ENCODE measurements around the gene CEP112.

The CEP112 gene

DNA sequence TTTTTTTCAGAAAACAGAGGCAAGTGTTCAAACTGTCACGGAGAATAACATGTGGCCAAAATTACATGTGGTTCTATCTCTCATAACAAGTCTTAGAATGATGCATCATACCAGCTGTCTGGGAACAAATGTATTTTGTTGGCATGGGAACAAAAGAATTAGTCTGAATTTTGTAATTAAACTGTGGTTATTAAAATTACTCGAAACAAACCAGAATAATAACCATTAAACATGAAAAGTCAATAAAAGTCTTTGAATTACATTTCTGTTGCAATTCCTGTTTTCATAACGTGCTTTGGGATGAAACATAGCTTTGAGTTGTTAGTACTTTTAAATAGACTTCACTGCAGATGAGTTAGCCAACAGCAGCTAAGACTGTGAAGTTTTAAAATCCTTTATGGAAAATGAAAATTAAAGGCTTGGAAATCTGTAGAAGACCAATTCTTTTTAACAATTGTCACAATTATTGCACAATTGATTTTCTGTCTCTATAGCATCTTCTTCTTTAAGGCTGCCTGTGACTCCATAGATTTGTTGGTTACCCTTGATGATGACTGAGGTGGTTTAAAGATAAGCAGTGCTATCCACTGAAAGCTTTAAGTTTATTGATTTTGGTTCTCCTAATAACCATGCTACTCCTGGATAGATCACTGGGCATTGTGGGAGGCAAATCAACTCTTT lies 512.6 kb downstream of the CEP112 start:
- no peak for DNase-seq (ENCODE audit: low read depth)

GRCh38 chr17:65678546-65678945 lies 513.4 kb downstream of the CEP112 start:
- no peak for DNase-seq (ENCODE audit: low read depth)

DNA sequence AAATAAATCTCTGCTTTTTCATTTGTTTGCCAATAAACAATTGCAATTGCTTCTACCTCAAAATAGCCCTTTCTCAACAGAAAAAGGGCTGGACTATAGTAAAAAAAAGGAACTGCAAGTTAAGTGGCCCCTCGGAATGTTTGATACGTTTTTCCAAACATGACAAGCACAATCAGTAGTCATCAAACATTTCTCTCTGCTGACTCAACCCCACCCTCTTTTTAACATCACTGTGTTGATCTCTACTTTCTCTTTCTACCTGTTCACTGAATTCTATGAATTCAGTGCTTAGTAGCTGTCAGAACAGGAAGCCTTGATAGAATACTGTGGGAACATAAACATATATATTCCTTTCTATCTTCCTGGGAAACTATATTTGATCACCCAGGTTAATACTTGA lies 514.0 kb downstream of the CEP112 start:
- no peak for DNase-seq (ENCODE audit: low read depth)

DNA sequence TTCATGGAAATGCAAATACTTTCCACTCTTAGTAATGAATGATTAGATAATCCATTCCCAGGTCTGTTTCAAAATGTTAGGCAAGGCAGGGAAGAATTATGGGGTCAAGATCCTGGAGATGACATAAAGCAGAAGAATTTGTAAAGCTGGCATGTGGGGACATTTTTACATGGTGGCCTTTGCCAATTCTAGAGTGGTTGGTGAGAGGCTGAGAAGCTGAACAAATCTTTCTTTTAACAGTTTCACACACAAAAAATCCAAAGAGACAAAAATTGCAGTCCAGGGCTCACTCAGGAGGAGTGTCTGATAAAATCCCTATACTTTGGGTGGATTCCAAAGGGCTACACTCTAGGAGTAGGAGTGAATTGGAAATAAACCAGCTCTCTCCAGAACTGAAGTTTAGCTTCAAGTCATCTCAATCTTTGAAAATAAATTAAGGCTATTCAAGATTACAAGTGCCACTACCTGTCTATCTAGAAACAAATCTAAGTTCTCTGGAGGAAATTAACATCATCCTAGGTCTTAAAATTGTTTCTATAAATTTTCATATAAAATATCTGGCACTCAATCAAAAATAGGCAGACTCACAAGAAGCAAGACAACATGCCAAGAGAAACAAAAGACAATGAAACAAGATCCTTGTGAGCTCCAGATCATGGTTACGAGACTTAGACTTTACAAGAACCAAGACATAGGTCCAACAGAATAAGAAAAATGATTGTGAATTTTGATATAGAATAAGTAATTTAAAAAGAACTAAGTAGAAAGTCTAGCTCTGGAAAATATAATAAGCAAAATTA lies 517.5 kb downstream of the CEP112 start:
- DNase-seq (ENCODE audit: low read depth): no peak

DNA sequence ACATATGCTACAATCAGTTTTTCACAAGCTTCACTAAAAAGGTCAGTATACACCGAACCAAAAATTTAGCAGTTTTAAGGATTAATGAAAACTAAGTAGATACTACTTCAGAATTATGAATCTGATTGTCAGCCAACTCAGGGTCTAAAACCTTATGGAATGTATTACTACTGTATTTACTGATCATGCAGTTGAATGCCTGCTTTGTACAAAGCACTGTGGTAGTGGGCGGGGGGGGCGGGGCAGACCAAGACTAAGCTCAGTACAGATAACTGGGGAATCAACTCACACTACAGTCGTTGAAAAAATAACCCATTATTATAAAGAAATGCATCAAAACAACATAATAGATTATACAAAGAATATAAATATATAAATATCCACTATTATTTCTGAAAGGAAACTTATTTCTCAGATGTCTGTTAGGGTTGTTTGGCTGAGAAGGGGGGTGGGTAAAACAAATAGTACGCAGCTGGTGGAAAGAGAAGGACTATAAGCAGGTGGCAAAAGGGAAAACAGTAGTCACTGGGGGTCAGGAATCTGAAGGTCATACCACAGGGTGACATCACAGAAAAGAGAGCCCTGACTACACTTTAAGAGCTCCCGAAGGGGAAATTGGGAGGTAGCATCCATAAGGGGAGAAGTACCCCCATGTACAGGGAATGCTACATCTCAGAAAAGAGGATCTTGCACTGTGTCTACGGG lies 521.1 kb downstream of the CEP112 start:
- DNase-seq (ENCODE audit: low read depth): no peak

GRCh38 chr17:65668211-65668610 lies 523.7 kb downstream of the CEP112 start:
- DNase-seq (ENCODE audit: low read depth): no peak

DNA sequence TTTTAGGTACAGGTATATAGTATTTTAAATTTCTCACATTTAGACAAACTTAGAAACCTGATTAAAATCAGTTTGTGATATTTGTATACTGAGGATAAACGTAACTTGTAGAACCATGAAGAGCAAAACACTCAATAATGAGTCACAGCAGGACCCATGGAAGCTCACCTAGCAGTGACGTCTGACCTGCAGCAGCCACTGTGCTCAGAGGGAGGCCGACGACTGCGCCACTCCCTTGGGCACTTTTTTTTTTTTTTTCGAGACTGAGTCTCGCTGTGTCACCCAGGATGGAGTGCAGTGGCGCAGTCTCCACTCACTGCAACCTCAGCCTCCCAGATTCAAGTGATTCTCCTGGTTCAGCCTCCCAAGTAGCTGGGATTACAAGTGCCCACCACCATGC lies 524.3 kb downstream of the CEP112 start:
- DNase-seq (ENCODE audit: low read depth): no peak

- DNase-seq (ENCODE audit: low read depth): no peak
Observed at GRCh38 chr17:65666876-65667321, 525.0 kb downstream of the CEP112 start.

GRCh38 chr17:65665966-65666365 lies 526.0 kb downstream of the CEP112 start:
- DNase-seq (ENCODE audit: low read depth): no peak

DNA sequence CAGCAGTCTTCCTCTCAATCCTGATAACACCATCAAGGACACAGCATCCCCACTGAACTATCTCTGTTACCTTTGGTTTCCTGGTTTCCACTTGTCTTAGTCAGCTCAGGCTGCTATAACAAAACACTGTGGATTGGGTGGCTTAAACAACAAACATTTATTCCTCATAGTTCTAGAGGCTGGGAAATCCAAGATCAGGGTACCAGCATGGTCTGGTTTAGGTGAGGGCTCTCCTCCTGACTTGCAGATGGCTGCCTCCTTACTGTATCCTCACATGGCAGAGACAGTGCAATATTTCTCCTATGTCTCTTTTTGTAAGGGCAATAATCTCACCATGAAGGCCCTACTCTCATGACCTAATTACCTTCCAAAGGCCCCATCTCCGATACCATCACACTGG lies 527.2 kb downstream of the CEP112 start:
- no peak for DNase-seq (ENCODE audit: low read depth)

DNA sequence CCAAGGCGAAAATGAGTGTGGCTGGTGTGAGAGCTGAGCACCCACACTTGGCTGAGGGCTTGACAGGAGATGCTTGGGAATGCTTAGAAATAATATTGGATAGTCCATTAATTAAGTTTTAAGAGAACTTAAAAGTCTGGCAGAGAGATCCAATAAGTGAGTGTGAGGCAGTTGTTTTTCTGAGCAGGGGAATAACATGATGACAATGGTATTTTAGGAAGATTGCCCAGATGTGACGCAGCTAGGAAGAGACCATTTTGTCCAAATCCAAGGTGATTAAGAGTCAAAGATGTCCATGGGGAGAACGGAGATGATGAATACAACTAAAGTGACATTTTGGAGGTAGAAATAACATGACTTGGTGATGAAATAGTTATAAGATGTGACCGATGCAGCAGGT lies 527.7 kb downstream of the CEP112 start:
- no peak for DNase-seq (ENCODE audit: low read depth)

- peak; percentile 60 for DNase-seq (ENCODE audit: low read depth)
Observed at GRCh38 chr17:65662196-65662595, 529.7 kb downstream of the CEP112 start.

DNA sequence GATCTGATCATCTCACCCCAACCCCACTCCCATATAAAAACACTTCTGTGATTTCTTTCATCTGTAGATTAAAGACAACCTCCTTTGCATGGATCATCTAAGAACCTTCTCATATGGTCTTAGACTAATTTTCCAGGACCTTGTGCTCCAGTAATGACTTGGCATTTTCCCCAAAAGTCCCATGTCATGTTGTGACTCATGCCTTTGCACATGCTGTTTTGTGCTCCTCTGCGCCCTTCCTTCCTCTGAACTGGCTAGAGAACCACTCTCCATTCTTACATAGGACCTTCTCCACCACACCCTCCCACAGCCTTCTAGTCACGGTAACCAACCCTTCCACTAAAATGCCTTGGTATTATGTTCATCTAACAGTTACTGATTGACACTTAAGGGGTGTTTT lies 531.0 kb downstream of the CEP112 start:
- peak; percentile 61 for DNase-seq (ENCODE audit: low read depth)

DNA sequence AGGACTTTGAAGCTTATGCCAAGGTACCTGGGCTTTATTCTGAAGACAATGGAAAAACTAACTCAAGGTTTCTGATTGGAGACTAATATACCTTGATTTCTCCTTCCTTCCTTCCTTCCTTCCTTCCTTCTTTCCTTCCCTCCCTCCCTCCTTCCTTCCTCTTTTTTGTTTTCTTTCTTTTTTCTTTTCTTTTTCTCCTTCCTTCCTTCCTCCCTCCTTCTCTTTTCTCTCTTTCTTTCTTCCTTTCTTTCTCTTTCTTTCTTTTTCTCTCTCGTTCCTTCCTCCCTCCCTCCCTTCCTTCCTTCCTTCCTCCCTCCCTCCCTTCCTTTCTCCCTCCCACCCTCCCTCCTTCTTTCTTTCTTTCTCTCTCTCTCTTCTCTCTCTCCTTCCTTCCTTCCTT lies 531.9 kb downstream of the CEP112 start:
- DNase-seq (ENCODE audit: low read depth): no peak

GRCh38 chr17:65659512-65659911 lies 532.4 kb downstream of the CEP112 start:
- no peak for DNase-seq (ENCODE audit: low read depth)

- no peak for DNase-seq (ENCODE audit: low read depth)
Observed at GRCh38 chr17:65657251-65657828, 534.6 kb downstream of the CEP112 start.

DNA sequence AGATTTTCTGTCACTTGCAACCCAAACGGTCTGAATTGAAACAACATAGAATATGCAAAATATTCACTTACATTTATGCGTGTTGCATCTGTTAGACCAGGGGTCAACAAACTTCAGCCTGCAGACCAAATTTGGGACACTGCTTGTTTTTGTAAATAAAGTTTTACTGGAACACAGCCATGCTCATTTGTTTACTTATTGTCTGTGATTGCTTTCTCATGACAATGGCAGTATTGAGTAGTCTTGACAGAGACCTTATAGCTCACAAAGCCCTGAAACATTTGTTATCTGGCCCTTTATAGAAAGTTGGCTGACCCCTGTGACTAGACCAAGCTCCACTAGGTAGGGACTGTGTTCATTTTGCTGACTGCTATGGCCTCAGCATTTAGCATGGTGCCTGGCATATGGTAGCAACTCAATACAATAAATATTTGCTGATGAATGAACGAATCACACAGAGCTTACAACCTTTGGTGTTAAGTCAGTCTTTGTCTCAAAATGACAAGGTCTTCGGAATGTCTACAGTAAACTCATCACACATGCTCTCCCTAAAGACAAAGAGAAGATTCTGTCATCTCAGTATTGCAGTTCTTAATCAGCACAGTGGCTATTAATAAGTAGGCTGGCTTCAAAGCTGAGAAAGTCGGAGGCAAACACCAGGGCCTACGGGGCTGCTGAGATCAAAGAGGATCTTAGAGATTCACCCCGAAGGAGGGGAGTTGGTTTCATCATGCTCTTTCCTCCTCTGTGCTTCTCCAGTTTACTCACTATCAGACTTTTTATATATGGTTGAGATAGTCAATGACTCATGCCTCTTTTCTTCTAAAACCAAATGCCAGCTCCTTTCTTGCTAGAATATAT lies 535.3 kb downstream of the CEP112 start:
- no peak for DNase-seq (ENCODE audit: low read depth)

- no peak for DNase-seq (ENCODE audit: low read depth)
Observed at GRCh38 chr17:65655706-65656105, 536.2 kb downstream of the CEP112 start.

DNA sequence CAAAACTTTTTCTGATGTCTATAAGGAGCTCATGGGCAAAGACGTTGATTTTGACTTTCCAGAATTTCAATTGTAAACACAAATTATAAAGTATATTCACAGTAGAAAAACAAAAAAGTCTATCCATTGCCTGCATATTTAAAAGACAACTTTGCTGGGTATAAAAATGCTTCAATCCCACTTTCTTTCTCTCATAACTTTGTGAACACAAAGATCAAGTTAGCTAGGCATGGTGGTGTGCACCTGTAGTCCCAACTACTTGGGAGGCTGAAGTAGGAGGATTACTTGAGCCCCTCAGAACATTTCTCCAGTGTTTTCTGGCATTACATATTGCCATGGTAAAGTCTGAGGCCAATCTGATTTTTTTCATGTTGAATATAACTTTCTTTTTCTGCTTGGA lies 547.4 kb downstream of the CEP112 start:
- DNase-seq (ENCODE audit: low read depth): no peak

- DNase-seq (ENCODE audit: low read depth): no peak
Observed at GRCh38 chr17:65638221-65638975, 553.5 kb downstream of the CEP112 start.

DNA sequence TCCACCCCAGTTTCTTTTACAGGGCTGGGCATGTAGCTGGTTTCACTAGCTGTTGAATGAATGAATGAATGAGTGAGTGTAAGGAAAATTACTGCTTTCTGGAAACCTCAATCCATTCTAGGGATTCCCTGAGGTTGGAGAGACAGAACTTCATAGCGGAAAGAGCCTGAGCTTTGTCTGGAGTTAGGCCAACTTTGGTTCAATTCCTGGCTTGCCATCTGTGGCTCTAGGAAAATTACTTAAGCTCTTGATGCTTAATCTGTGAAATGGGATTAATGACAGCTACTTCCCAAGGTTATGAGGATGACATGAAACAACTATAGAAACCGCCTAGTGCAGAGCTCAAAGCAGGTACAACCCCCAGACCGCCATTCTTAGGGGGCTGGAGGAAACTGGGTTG lies 554.1 kb downstream of the CEP112 start:
- DNase-seq (ENCODE audit: low read depth): no peak
